ENCODE results near the gene KRT81.

Gene KRT81

GRCh38 chr12:52248541-52249461 is 42.5 kb downstream of the KRT81 start:
- H3K9ac ChIP-seq (ENCODE audit: low read depth, low read length, poor library complexity, severe bottlenecking), result no peak overlapping the region
- H3K27me3 ChIP-seq (ENCODE audit: insufficient read depth, low read length, poor library complexity, severe bottlenecking), result no peaks in the 10 kb centered on the region
- H3K4me1 ChIP-seq (ENCODE audit: insufficient read depth, low read length, poor library complexity, severe bottlenecking), result no peaks in the 10 kb centered on the region
- no peak overlapping the region for H3K4me2 ChIP-seq (ENCODE audit: low read depth, low read length, poor library complexity, severe bottlenecking)
- H3F3A ChIP-seq (ENCODE audit: low read depth), result no peaks in the 10 kb centered on the region
- H4K20me1 ChIP-seq (ENCODE audit: insufficient read depth, low read length, poor library complexity, severe bottlenecking), result no peaks in the 10 kb centered on the region
- H3K36me3 ChIP-seq (ENCODE audit: insufficient read depth, low read length), result no peaks in the 10 kb centered on the region
- H3K9me3 ChIP-seq (ENCODE audit: insufficient read depth, low read depth, low read length), result no peaks in the 10 kb centered on the region
- no peaks in the 10 kb centered on the region for H3K79me2 ChIP-seq (ENCODE audit: insufficient read depth, low read length)
- H3K4me3 ChIP-seq (ENCODE audit: low read length, poor library complexity, severe bottlenecking), result no peak overlapping the region
- TF ChIP-seq CTCF (conservative IDR thresholded peaks at IDR 0.05; ENCODE audit: low read length) (no peak), EZH2phosphoT487 (IDR thresholded peaks at IDR 0.05; ENCODE audit: borderline replicate concordance) (no peak)
- no peaks in the 10 kb centered on the region for H3K9me2 ChIP-seq (replicated peaks; ENCODE audit: low read depth, low read length)
- H2AFZ ChIP-seq (ENCODE audit: low read length), result no peak overlapping the region

GRCh38 chr12:52247622-52248540 is 43.5 kb downstream of the KRT81 start:
- Histone ChIP-seq H3K9me2 (replicated peaks; ENCODE audit: low read depth, low read length) (no peaks in the 10 kb centered on the region), H3K9ac (ENCODE audit: low read depth, low read length, poor library complexity, severe bottlenecking) (no peak overlapping the region), H3K79me2 (ENCODE audit: insufficient read depth, low read length) (no peaks in the 10 kb centered on the region), H3K27me3 (ENCODE audit: insufficient read depth, low read length, poor library complexity, severe bottlenecking) (no peaks in the 10 kb centered on the region), H3K4me1 (ENCODE audit: insufficient read depth, low read length, poor library complexity, severe bottlenecking) (no peaks in the 10 kb centered on the region), H3K4me3 (ENCODE audit: low read length, poor library complexity, severe bottlenecking) (no peak overlapping the region), H2AFZ (ENCODE audit: low read length) (no peak overlapping the region), H3K4me2 (ENCODE audit: low read depth, low read length, poor library complexity, severe bottlenecking) (no peak overlapping the region), H3K36me3 (ENCODE audit: insufficient read depth, low read length) (no peaks in the 10 kb centered on the region), H3K9me3 (ENCODE audit: insufficient read depth, low read depth, low read length) (no peaks in the 10 kb centered on the region), H4K20me1 (ENCODE audit: insufficient read depth, low read length, poor library complexity, severe bottlenecking) (no peaks in the 10 kb centered on the region), H3F3A (ENCODE audit: low read depth) (no peaks in the 10 kb centered on the region)
- TF ChIP-seq EZH2phosphoT487 (IDR thresholded peaks at IDR 0.05; ENCODE audit: borderline replicate concordance) (no peak), CTCF (conservative IDR thresholded peaks at IDR 0.05; ENCODE audit: low read length) (no peak)

- no peak for TF ChIP-seq EZH2phosphoT487 (IDR thresholded peaks at IDR 0.05; ENCODE audit: borderline replicate concordance)
- TF ChIP-seq CTCF (conservative IDR thresholded peaks at IDR 0.05; ENCODE audit: low read length), result no peak
- H3K9me2 ChIP-seq (replicated peaks; ENCODE audit: low read depth, low read length), result no peaks in the 10 kb centered on the region
- no peaks in the 10 kb centered on the region for H3K9me3 ChIP-seq (ENCODE audit: insufficient read depth, low read depth, low read length)
- H3K4me1 ChIP-seq (ENCODE audit: insufficient read depth, low read length, poor library complexity, severe bottlenecking), result no peaks in the 10 kb centered on the region
- no peaks in the 10 kb centered on the region for H3K36me3 ChIP-seq (ENCODE audit: insufficient read depth, low read length)
- H3K79me2 ChIP-seq (ENCODE audit: insufficient read depth, low read length), result no peaks in the 10 kb centered on the region
- no peak overlapping the region for H3K4me3 ChIP-seq (ENCODE audit: low read length, poor library complexity, severe bottlenecking)
- H3K9ac ChIP-seq (ENCODE audit: low read depth, low read length, poor library complexity, severe bottlenecking), result no peak overlapping the region
- no peak overlapping the region for H3K4me2 ChIP-seq (ENCODE audit: low read depth, low read length, poor library complexity, severe bottlenecking)
- no peaks in the 10 kb centered on the region for H4K20me1 ChIP-seq (ENCODE audit: insufficient read depth, low read length, poor library complexity, severe bottlenecking)
- H3K27me3 ChIP-seq (ENCODE audit: insufficient read depth, low read length, poor library complexity, severe bottlenecking), result no peaks in the 10 kb centered on the region
- no peaks in the 10 kb centered on the region for H3F3A ChIP-seq (ENCODE audit: low read depth)
- no peak overlapping the region for H2AFZ ChIP-seq (ENCODE audit: low read length)
Observed at GRCh38 chr12:52246720-52247621, 44.4 kb downstream of the KRT81 start.
